ENCODE data around the gene GATAD1.
A peak's percentile ranks its signal among the peaks of the same experiment; 100 is the strongest.
"Not testable (repeated sequence)": the region's sequence is repeated elsewhere in the genome, so short reads cannot be mapped to it uniquely, and the experiment has no call there.

Gene GATAD1

GRCh38 chr7:92461027-92462003 is 14.0 kb downstream of the GATAD1 start:
- H3K27ac ChIP-seq = no peak overlapping the region
- TF ChIP-seq CTCF (conservative IDR thresholded peaks at IDR 0.05) (peak; percentile 96), ZFX (IDR thresholded peaks at IDR 0.05) (no peak)

- no peak for TF ChIP-seq ZFX (IDR thresholded peaks at IDR 0.05)
- TF ChIP-seq CTCF (conservative IDR thresholded peaks at IDR 0.05) = no peak
Measured at GRCh38 chr7:92462560-92462959, 15.3 kb downstream of the GATAD1 start.

GRCh38 chr7:92464515-92464914 is 17.2 kb downstream of the GATAD1 start:
- no peak overlapping the region for H3K27ac ChIP-seq
- no peak for TF ChIP-seq ZFX (IDR thresholded peaks at IDR 0.05)
- TF ChIP-seq CTCF (conservative IDR thresholded peaks at IDR 0.05) = no peak

More at GRCh38 chr7:92462560-92462959, 15.3 kb downstream of the GATAD1 start:
- no peak overlapping the region for H3K27ac ChIP-seq

GRCh38 chr7:92466682-92467081 is 19.4 kb downstream of the GATAD1 start:
- TF ChIP-seq CTCF (conservative IDR thresholded peaks at IDR 0.05) = no peak
- TF ChIP-seq ZFX (IDR thresholded peaks at IDR 0.05) = no peak
- H3K27ac ChIP-seq = no peak overlapping the region

GRCh38 chr7:92468589-92468988 is 21.3 kb downstream of the GATAD1 start:
- not testable (repeated sequence) for H3K27ac ChIP-seq

- peak overlapping the region; percentile 48; the same call in 1 of the 2 replicates for H3K27ac ChIP-seq
Measured at GRCh38 chr7:92473989-92474388, 26.7 kb downstream of the GATAD1 start.

- not testable (repeated sequence) for H3K27ac ChIP-seq
Measured at GRCh38 chr7:92475261-92475770, 28.0 kb downstream of the GATAD1 start.

GRCh38 chr7:92475851-92476590 is 28.7 kb downstream of the GATAD1 start:
- H3K27ac ChIP-seq = not testable (repeated sequence)

GRCh38 chr7:92477681-92478080 is 30.4 kb downstream of the GATAD1 start, which contains the start of gene ERVW-1:
Gene ERVW-1, minus strand, starts transcription at chr7:92477946. Its CDS starts 7,565 bp downstream, at chr7:92470381.
- H3K27ac ChIP-seq = not testable (repeated sequence)

- H3K27ac ChIP-seq = no peak overlapping the region
- TF ChIP-seq ZFX (IDR thresholded peaks at IDR 0.05) (no peak), CTCF (conservative IDR thresholded peaks at IDR 0.05) (no peak)
Measured at GRCh38 chr7:92478095-92478494, 30.8 kb downstream of the GATAD1 start.
